NT2/D1 (cell line): ENCODE data around the gene NXF2B.

Experiments used
- SUZ12 ChIP-seq: IDR thresholded peaks from 2 replicates; pipeline ENCODE4 v1.6.1; 2011; ENCODE audit not compliant: insufficient read length, insufficient read depth; ENCODE audit errors: extremely low read depth
- YY1 ChIP-seq: IDR thresholded peaks from 2 replicates; pipeline ENCODE4 v1.6.1; 2011; ENCODE audit not compliant: insufficient read length, insufficient read depth
- ZNF274 ChIP-seq: IDR thresholded peaks from 2 replicates; pipeline ENCODE4 v1.6.1; 2011; ENCODE audit warnings: mild to moderate bottlenecking, low read depth, low read length

DNA sequence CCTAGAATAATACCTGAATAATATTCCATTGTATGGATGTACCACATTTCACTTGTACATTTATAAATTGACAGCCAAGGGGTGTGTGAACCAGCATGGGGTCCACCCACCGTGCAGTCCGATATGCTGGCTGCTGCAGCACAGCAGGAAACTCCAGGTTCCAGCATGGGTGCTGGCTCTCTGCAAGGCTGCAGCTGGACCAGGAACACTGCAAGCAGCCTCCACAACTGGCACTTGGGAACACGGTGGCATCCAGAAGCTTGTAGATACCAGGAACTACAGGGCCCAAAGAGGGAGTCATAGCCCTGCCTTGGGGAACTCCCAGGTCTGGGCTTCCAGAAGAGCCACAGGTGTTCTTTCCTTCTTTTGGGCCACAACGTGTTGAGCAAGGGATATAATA, 101.6 kb downstream of the NXF2B start:
- TF ChIP-seq ZNF274, result no peak
- TF ChIP-seq YY1, result no peak
- TF ChIP-seq SUZ12, result no peak
